Fibroblast of skin of scalp (primary cell): ENCODE results near the gene SLC25A11.
"Not testable (repeated sequence)": the region's sequence is repeated elsewhere in the genome, so short reads cannot be mapped to it uniquely, and the experiment has no call there.

ENCODE experiments used
- DNase-seq: peaks from one replicate; pipeline ENCODE4 v3.0.0-alpha.2; 2013

SLC25A11 gene

GRCh38 chr17:4945176-4945943 lies 5.5 kb upstream of the SLC25A11 start:
- peak; percentile 90 for DNase-seq

GRCh38 chr17:4944554-4945175 lies 4.8 kb upstream of the SLC25A11 start:
- DNase-seq, result no peak

GRCh38 chr17:4944163-4944553 lies 4.3 kb upstream of the SLC25A11 start:
- DNase-seq, result no peak

- no peak for DNase-seq
Observed at GRCh38 chr17:4942760-4943508, 3.1 kb upstream of the SLC25A11 start.

- no peak for DNase-seq
Observed at GRCh38 chr17:4941319-4941610, 1.4 kb upstream of the SLC25A11 start.

- no peak for DNase-seq
Observed at GRCh38 chr17:4940555-4941318, 891 bp upstream of the SLC25A11 start.

- no peak for DNase-seq
Observed at GRCh38 chr17:4939546-4939795, 375 bp downstream of the SLC25A11 start.

GRCh38 chr17:4938688-4939545 lies 929 bp downstream of the SLC25A11 start:
- DNase-seq, result no peak

- no peak for DNase-seq
Observed at GRCh38 chr17:4938069-4938491, 1.8 kb downstream of the SLC25A11 start.

GRCh38 chr17:4937553-4937952 lies 2.3 kb downstream of the SLC25A11 start:
- no peak for DNase-seq

- no peak for DNase-seq
Observed at GRCh38 chr17:4936436-4936835, 3.4 kb downstream of the SLC25A11 start.

- no peak for DNase-seq
Observed at GRCh38 chr17:4935650-4936049, 4.2 kb downstream of the SLC25A11 start.

- peak; percentile 53 for DNase-seq
Observed at GRCh38 chr17:4934173-4934979, 5.5 kb downstream of the SLC25A11 start.

GRCh38 chr17:4933646-4934045 lies 6.2 kb downstream of the SLC25A11 start:
- no peak for DNase-seq

- no peak for DNase-seq
Observed at GRCh38 chr17:4932756-4933155, 7.1 kb downstream of the SLC25A11 start.

GRCh38 chr17:4931963-4932362 lies 7.9 kb downstream of the SLC25A11 start, which contains the start of gene GP1BA:
GP1BA (plus strand) TSS chr17:4932277; CDS start chr17:4932605, 328 bp downstream.
- DNase-seq, result no peak

GRCh38 chr17:4928881-4929280 lies 11.0 kb downstream of the SLC25A11 start:
- no peak for DNase-seq

GRCh38 chr17:4926577-4927335 lies 13.1 kb downstream of the SLC25A11 start:
- not testable (repeated sequence) for DNase-seq

GRCh38 chr17:4921320-4921719 lies 18.5 kb downstream of the SLC25A11 start:
- DNase-seq, result no peak

GRCh38 chr17:4920351-4921048 lies 19.3 kb downstream of the SLC25A11 start:
- no peak for DNase-seq
